Mucosa of stomach (tissue), 1 donor: Measurements from ENCODE around the gene ZNF254.
"Not testable (repeated sequence)": the region's sequence is repeated elsewhere in the genome, so short reads cannot be mapped to it uniquely, and the experiment has no call there.

Source experiments
- H3K27me3 ChIP-seq: one replicate; pipeline ENCODE4 v1.7.0; 2013; ENCODE audit warnings: mild to moderate bottlenecking, low read length; ENCODE audit not compliant: control insufficient read depth, insufficient read depth
- H3K36me3 ChIP-seq: one replicate; pipeline ENCODE4 v1.7.0; 2013; ENCODE audit warnings: low read length; ENCODE audit not compliant: control insufficient read depth, insufficient read depth
- H3K4me1 ChIP-seq: one replicate; pipeline ENCODE4 v1.7.0; 2013; ENCODE audit warnings: mild to moderate bottlenecking, low read length; ENCODE audit not compliant: control insufficient read depth, insufficient read depth
- H3K4me3 ChIP-seq: one replicate; pipeline ENCODE4 v1.7.0; 2013; ENCODE audit warnings: low read length
- H3K9ac ChIP-seq: one replicate; pipeline ENCODE4 v1.7.0; 2013; ENCODE audit warnings: mild to moderate bottlenecking, low read length, moderate library complexity
- H3K9me3 ChIP-seq: one replicate; pipeline ENCODE4 v1.7.0; 2013; ENCODE audit warnings: mild to moderate bottlenecking, low read length, moderate library complexity; ENCODE audit not compliant: control insufficient read depth
- donor health status: Pancreatic carcinoma.

The ZNF254 gene

GRCh38 chr19:24074720-24075454 is 12.1 kb upstream of the ZNF254 start:
- Histone ChIP-seq H3K4me1 (no peaks in the 10 kb centered on the region), H3K9me3 (no peaks in the 10 kb centered on the region), H3K9ac (no peak overlapping the region), H3K27me3 (no peaks in the 10 kb centered on the region), H3K36me3 (no peaks in the 10 kb centered on the region), H3K4me3 (no peak overlapping the region)

- H3K27me3 ChIP-seq, H3K9ac ChIP-seq, H3K9me3 ChIP-seq, H3K36me3 ChIP-seq, H3K4me1 ChIP-seq, H3K4me3 ChIP-seq: not testable (repeated sequence)
Observed at GRCh38 chr19:24075530-24075929, 11.5 kb upstream of the ZNF254 start.

- no peak overlapping the region for H3K9ac ChIP-seq
- no peaks in the 10 kb centered on the region for H3K27me3 ChIP-seq
- H3K4me3 ChIP-seq: no peak overlapping the region
- no peaks in the 10 kb centered on the region for H3K4me1 ChIP-seq
- no peaks in the 10 kb centered on the region for H3K36me3 ChIP-seq
- no peaks in the 10 kb centered on the region for H3K9me3 ChIP-seq
Observed at GRCh38 chr19:24078680-24079079, 8.3 kb upstream of the ZNF254 start.

DNA sequence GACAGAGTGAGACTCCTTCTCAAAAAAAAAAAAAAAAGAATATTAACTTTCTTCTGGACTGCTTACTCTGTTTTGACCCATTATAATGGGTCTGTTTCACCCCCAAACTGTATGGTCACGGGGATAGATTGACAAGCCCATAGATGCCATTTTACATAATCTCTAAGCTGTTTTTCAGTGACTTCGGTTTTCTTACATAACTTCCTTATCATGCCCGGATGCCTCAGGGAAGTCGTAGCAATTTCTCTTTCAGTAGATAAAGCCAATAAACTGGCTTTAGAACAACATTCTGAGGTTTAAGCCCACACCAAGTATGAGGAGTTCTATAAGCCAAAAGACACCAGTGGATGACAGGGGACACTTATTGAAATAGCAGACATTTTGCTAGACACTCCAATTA is 5.9 kb upstream of the ZNF254 start:
- no peaks in the 10 kb centered on the region for H3K27me3 ChIP-seq
- H3K4me1 ChIP-seq: no peaks in the 10 kb centered on the region
- H3K36me3 ChIP-seq: no peaks in the 10 kb centered on the region
- no peaks in the 10 kb centered on the region for H3K9me3 ChIP-seq
- no peak overlapping the region for H3K4me3 ChIP-seq
- H3K9ac ChIP-seq: no peak overlapping the region

- H3K4me3 ChIP-seq: no peak overlapping the region
- H3K27me3 ChIP-seq: no peaks in the 10 kb centered on the region
- H3K4me1 ChIP-seq: no peaks in the 10 kb centered on the region
- H3K36me3 ChIP-seq: no peaks in the 10 kb centered on the region
- H3K9me3 ChIP-seq: no peaks in the 10 kb centered on the region
- H3K9ac ChIP-seq: no peak overlapping the region
Observed at GRCh38 chr19:24098359-24098758, 11.4 kb downstream of the ZNF254 start.

- Histone ChIP-seq H3K9ac (no peak overlapping the region), H3K4me1 (no peaks in the 10 kb centered on the region), H3K36me3 (no peaks in the 10 kb centered on the region), H3K27me3 (no peaks in the 10 kb centered on the region), H3K9me3 (no peaks in the 10 kb centered on the region), H3K4me3 (no peak overlapping the region)
Observed at GRCh38 chr19:24099829-24100228, 12.8 kb downstream of the ZNF254 start.

GRCh38 chr19:24100597-24100996 is 13.6 kb downstream of the ZNF254 start:
- H3K27me3 ChIP-seq, H3K9me3 ChIP-seq, H3K36me3 ChIP-seq, H3K4me1 ChIP-seq, H3K9ac ChIP-seq, H3K4me3 ChIP-seq: not testable (repeated sequence)

DNA sequence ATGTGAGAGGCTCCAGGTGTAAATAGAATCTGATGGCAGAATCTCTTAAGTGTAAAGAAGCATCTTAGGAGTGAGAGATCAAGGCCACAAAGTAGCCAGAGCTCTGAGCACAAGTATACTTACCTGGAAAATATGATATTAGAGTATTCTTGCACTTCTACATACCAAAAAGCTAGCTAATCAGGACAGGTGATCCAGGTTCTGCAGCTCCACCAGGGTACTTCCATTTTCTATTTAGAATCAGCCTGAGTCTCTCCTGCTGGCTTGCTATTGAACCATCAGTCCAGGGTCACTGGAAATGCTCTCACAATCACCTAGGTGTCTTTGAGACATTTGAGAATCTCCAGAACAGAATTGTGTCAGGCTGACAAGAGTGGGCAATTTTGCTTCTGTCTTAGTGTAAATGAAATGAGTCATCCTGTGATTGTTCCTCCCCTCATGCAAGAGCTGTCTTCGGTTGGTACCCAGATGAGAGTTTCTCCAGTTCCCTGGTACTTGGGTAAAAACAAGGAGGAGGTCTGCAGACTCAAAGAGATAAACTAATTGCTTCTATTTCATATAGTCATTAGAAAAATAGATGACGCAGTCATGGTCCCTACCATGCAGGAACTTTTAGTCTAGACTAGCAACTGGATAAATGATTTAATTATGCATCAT is 14.6 kb downstream of the ZNF254 start:
- H3K4me3 ChIP-seq: no peak overlapping the region
- no peaks in the 10 kb centered on the region for H3K36me3 ChIP-seq
- H3K9ac ChIP-seq: no peak overlapping the region
- H3K27me3 ChIP-seq: no peaks in the 10 kb centered on the region
- H3K4me1 ChIP-seq: no peaks in the 10 kb centered on the region
- no peaks in the 10 kb centered on the region for H3K9me3 ChIP-seq

DNA sequence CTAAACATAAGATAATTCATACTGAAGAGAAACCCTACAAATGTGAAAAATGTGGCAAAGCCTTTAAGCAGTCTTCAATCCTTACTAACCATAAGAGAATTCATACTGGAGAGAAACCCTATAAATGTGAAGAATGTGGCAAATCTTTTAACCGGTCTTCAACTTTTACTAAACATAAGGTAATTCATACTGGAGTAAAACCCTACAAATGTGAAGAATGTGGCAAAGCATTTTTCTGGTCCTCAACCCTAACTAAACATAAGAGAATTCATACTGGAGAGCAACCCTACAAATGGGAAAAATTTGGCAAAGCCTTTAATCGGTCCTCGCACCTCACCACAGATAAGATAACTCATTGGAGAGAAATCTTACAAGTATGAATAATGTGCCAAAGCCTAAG is 40.6 kb downstream of the ZNF254 start:
- Histone ChIP-seq H3K4me3 (no peak overlapping the region), H3K36me3 (peaks cover 5% of the 10 kb centered on the region), H3K4me1 (no peaks in the 10 kb centered on the region), H3K9ac (no peak overlapping the region), H3K27me3 (no peaks in the 10 kb centered on the region), H3K9me3 (peaks cover 18% of the 10 kb centered on the region)

GRCh38 chr19:24140099-24140498 is 53.1 kb downstream of the ZNF254 start:
- no peak overlapping the region for H3K4me3 ChIP-seq
- H3K36me3 ChIP-seq: no peaks in the 10 kb centered on the region
- H3K4me1 ChIP-seq: no peaks in the 10 kb centered on the region
- H3K9ac ChIP-seq: no peak overlapping the region
- peaks cover 12% of the 10 kb centered on the region for H3K9me3 ChIP-seq
- H3K27me3 ChIP-seq: no peaks in the 10 kb centered on the region

- no peaks in the 10 kb centered on the region for H3K36me3 ChIP-seq
- H3K9me3 ChIP-seq: peaks cover 12% of the 10 kb centered on the region
- no peaks in the 10 kb centered on the region for H3K4me1 ChIP-seq
- H3K27me3 ChIP-seq: no peaks in the 10 kb centered on the region
- H3K9ac ChIP-seq: no peak overlapping the region
- no peak overlapping the region for H3K4me3 ChIP-seq
Observed at GRCh38 chr19:24140591-24140990, 53.6 kb downstream of the ZNF254 start.

GRCh38 chr19:24141612-24142011 is 54.6 kb downstream of the ZNF254 start:
- H3K4me3 ChIP-seq: no peak overlapping the region
- H3K9me3 ChIP-seq: peaks cover 4% of the 10 kb centered on the region
- H3K9ac ChIP-seq: no peak overlapping the region
- no peaks in the 10 kb centered on the region for H3K36me3 ChIP-seq
- H3K27me3 ChIP-seq: no peaks in the 10 kb centered on the region
- H3K4me1 ChIP-seq: no peaks in the 10 kb centered on the region
